ENCODE results near the gene LRP1.

DNA sequence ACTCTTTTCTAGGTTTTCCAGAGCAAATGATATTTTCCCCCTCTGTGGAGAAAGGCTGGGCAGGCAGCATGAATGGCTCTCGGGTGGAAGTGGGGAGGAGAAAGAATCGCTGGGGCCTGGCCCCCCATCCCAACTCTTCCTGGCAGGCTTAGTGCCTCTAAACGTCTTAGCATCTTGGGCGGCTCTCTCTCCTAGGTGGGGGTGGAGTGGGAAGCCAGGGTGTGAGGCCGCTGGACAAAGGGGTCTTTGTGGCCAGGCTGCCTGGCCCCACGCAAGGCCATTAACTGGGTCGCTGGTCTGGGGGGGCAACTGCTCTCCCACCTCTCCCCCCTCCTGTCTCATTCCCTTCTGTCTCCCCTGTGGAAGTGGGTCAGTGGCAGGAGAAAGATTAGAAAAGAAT, 14.4 kb downstream of the LRP1 start:
- no peak for TF ChIP-seq ARNT2 (CRISPR knock-in tag; IDR thresholded peaks at IDR 0.05; ENCODE audit: low read depth)
- TF ChIP-seq POLR2A (IDR thresholded peaks at IDR 0.05; ENCODE audit: insufficient read depth in 1 of 2, low read depth in 2 of 2, low read length in 2 of 2) = no peak
- no peak for TF ChIP-seq TAF1 (CRISPR knock-in tag; IDR thresholded peaks at IDR 0.05)
- TF ChIP-seq AGO2 (optimal IDR thresholded peaks at IDR 0.05; ENCODE audit: low read depth, low read length) = no peak
- TF ChIP-seq HINFP (CRISPR knock-in tag; IDR thresholded peaks at IDR 0.05; ENCODE audit: low read depth) = no peak
- TF ChIP-seq ZNF224 (CRISPR knock-in tag; IDR thresholded peaks at IDR 0.05) = no peak
- TF ChIP-seq, protein P1, sequence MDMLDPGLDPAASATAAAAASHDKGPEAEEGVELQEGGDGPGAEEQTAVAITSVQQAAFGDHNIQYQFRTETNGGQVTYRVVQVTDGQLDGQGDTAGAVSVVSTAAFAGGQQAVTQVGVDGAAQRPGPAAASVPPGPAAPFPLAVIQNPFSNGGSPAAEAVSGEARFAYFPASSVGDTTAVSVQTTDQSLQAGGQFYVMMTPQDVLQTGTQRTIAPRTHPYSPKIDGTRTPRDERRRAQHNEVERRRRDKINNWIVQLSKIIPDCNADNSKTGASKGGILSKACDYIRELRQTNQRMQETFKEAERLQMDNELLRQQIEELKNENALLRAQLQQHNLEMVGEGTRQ (IDR thresholded peaks at IDR 0.05; ENCODE audit: low read depth, low read length) = no peak
- TF ChIP-seq, protein P1 (CRISPR knock-in tag; IDR thresholded peaks at IDR 0.05; ENCODE audit: borderline replicate concordance) = no peak
- TF ChIP-seq ZNF274 (CRISPR knock-in tag; IDR thresholded peaks at IDR 0.05) = no peak
- TF ChIP-seq CTCF (CRISPR knock-in tag; IDR thresholded peaks at IDR 0.05) = no peak
- TF ChIP-seq SMYD3 (CRISPR knock-in tag; IDR thresholded peaks at IDR 0.05) = no peak
- TF ChIP-seq BHLHE40 (IDR thresholded peaks at IDR 0.05; ENCODE audit: low read length) = no peak
- no peak for TF ChIP-seq MED1 (CRISPR knock-in tag; IDR thresholded peaks at IDR 0.05)
- TF ChIP-seq HNRNPUL1 (IDR thresholded peaks at IDR 0.05; ENCODE audit: low read depth, low read length) = no peak
- no peak for TF ChIP-seq PRDM15 (CRISPR knock-in tag; IDR thresholded peaks at IDR 0.05)

All from HepG2 (cell line).